ENCODE measurements around the gene LTN1. TPM values are rescaled to one million over a fixed set of nuclear protein-coding genes. Genes with fewer than 3 reads are reported as not detected.

Gene LTN1
- total RNA-seq, 1 experiment from 2014 or later = 79.4 TPM

DNA sequence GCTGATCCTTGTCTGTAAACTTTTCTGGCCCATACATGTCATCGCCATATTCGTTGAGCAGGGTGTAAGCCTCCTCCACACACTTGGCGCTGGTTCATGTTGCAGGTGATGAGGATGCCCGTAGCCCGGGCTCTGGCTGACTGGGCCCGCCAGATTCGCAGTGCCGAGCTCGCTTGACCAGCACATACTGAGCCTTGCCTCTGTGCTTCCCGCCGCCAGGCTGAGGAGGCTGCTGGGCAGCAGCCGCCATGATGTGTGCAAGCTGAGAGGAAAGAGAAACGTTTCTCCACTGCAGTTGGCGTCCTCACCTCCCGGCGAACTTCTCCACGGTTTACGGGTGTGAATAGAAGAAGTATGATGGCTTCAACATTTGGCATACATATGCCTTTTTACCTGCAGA is 89.2 kb downstream of the LTN1 start:
- in situ Hi-C loops (cut with HindIII; ENCODE audit: low sequenced_read_pairs) = no loop called here
- DNase-seq (ENCODE audit: low spot score) = no peak

GRCh38 chr21:28900481-28900880 is 92.2 kb downstream of the LTN1 start:
- in situ Hi-C loops (cut with HindIII; ENCODE audit: low sequenced_read_pairs) = no loop called here
- no peak for DNase-seq (ENCODE audit: low spot score)

DNA sequence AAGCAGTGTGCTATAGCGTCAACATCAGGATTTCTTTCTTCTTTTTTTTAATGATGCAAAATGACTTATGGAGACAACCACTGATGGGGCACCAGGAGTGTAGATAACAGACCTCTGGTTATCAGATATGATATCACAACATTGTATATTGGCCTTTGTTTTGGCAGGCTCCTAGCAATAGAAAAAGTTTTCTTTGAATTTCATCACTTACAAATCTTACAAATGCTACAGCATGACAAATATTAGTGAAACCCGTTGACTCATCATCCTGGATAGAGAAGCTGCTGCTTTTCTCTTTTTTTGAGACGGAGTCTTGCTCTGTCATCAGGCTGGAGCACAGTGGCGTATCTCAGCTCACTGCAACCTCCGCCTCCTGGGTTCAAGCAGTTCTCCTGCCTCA is 92.9 kb downstream of the LTN1 start:
- in situ Hi-C loops (cut with HindIII; ENCODE audit: low sequenced_read_pairs) = no loop called here
- no peak for DNase-seq (ENCODE audit: low spot score)

DNA sequence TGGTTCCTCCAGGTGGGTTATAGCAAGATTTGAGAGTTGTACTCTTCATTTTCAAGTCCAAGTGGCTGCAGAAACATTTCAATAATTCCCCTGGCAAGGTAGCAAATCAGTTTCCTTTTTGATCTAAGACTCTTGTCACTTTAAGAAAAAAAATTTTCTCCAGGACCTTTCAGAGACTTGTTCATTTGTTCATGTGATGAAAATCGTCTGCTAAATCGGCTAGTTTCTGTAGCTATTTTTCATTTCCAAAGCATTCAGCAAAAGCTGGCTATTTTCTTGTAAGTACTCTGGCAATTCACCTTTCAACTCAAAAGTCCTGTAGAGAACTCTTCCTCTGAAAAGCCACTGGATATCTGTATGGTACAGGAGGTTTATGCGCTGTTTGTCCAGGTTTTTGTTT is 93.5 kb downstream of the LTN1 start:
- in situ Hi-C loops (cut with HindIII; ENCODE audit: low sequenced_read_pairs) = no loop called here
- DNase-seq (ENCODE audit: low spot score) = no peak

- in situ Hi-C loops (cut with HindIII; ENCODE audit: low sequenced_read_pairs) = no loop called here
- DNase-seq (ENCODE audit: low spot score) = peak; percentile 29
Measured at GRCh38 chr21:28893687-28894086, 99.0 kb downstream of the LTN1 start.

DNA sequence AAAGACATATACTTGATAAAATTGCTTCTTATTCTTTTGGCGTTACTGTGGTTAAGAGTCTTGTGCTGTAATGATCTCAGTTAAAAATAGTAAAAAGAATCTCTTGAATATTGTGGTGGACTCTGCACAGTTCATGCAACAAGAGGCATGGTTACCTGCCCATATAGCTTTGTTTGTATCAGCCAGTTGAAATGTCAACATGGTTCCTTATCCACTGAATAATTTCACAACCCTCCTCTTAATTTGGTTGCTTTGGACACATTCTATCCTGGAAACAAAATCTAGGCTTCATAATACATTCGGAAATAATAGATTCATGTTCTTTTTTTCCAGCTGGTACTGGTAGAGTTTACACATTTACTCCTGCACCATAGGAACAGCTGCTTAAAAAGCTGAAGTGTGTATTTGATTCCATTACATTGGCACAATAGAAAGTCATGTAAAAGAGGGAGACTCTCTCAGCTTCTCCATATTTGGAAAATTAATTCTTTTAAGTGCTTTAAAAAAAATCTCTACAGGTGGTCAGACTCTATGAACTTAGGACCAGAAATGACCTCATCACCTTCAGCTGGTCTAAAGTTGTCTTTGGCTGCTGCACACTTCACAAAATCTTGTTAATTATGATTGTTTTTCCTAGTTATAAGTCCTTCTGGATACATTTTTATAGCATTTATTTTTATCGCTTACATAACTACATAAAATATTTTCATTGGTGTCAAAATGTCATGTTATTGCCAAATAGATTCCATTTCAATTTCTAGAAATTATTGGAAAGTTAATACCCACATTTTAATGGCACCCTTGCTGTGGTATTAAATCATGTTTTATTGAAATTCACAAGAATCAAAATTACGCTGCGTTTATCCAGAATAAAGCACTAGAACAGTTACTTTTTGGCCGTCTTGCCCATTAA is 100.2 kb downstream of the LTN1 start:
- DNase-seq (ENCODE audit: low spot score) = no peak
- in situ Hi-C loops (cut with HindIII; ENCODE audit: low sequenced_read_pairs) = no loop called here

- DNase-seq (ENCODE audit: low spot score) = no peak
- in situ Hi-C loops (cut with HindIII; ENCODE audit: low sequenced_read_pairs) = no loop called here
Measured at GRCh38 chr21:28885853-28886177, 106.9 kb downstream of the LTN1 start.

- in situ Hi-C loops (cut with HindIII; ENCODE audit: low sequenced_read_pairs) = no loop called here
Measured at GRCh38 chr21:28884976-28885852, 107.5 kb downstream of the LTN1 start.

GRCh38 chr21:28884481-28884880 is 108.2 kb downstream of the LTN1 start:
- in situ Hi-C loops (cut with HindIII; ENCODE audit: low sequenced_read_pairs) = no loop called here

More at GRCh38 chr21:28884976-28885852, 107.5 kb downstream of the LTN1 start:
- DNase-seq (ENCODE audit: low spot score) = peak; percentile 88

DNA sequence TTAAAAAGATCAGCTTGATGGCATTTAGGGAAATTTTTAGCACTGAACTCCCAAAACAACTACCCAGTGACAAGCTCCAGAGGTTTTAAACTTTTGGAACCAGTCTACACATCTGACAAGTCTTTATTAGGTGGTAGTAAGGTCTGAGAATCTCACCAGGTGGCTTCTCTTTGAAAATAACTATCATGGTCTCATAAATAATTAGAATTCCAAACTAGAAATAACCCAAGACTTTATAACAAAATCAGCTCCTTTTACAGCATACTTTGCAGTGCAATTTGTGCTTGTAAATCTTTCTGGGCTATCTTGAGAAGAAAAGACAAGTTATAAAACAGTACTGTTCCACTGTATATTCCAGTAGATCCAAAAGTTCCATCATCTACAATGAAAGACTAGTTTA is 108.7 kb downstream of the LTN1 start:
- in situ Hi-C loops (cut with HindIII; ENCODE audit: low sequenced_read_pairs) = no loop called here
- DNase-seq (ENCODE audit: low spot score) = peak; percentile 66

More at GRCh38 chr21:28884481-28884880, 108.2 kb downstream of the LTN1 start:
- peak; percentile 57 for DNase-seq (ENCODE audit: low spot score)

- DNase-seq (ENCODE audit: low spot score) = no peak
- in situ Hi-C loops (cut with HindIII; ENCODE audit: low sequenced_read_pairs) = no loop called here
Measured at GRCh38 chr21:28882345-28882744, 110.3 kb downstream of the LTN1 start.

Other genes with a start within 250 kb of the LTN1 start
- gene RWDD2B, start 26.5 kb upstream of the LTN1 start, total RNA-seq (2014; rRNA removed; shearing (Covaris generic)) = 1.2 and 5.5 TPM in 2 replicates
- gene USP16, start 31.8 kb upstream of the LTN1 start, total RNA-seq (2014; rRNA removed; shearing (Covaris generic)) = 36.2 and 46.4 TPM in 2 replicates
- 1,037 and 1,164 TPM in 2 replicates for gene CCT8, start 80.8 kb upstream of the LTN1 start, total RNA-seq (2014; rRNA removed; shearing (Covaris generic))
- gene MAP3K7CL, start 137.8 kb upstream of the LTN1 start, total RNA-seq (2014; rRNA removed; shearing (Covaris generic)) = 1.9 and 6.9 TPM in 2 replicates

All from G401 (cell line).